ENCODE data around the gene FMN1.

GRCh38 chr15:32951736-32952464 is 242.6 kb downstream of the FMN1 start:
- no peak for TF ChIP-seq CREM (CRISPR knock-in tag; IDR thresholded peaks at IDR 0.05)
- no peak for TF ChIP-seq NR1H2 (CRISPR knock-in tag; IDR thresholded peaks at IDR 0.05)
- TF ChIP-seq CTCF (IDR thresholded peaks at IDR 0.05): no peak
- no peak for TF ChIP-seq CBFB (CRISPR knock-in tag; IDR thresholded peaks at IDR 0.05; ENCODE audit: low read depth)
- no peak for TF ChIP-seq ESRRA (CRISPR knock-in tag; IDR thresholded peaks at IDR 0.05; ENCODE audit: borderline replicate concordance)
- no peak for TF ChIP-seq MLX (CRISPR knock-in tag; IDR thresholded peaks at IDR 0.05)
- no peak for TF ChIP-seq E2F1 (CRISPR knock-in tag; IDR thresholded peaks at IDR 0.05)
